Measurements from ENCODE around the gene CCDC183.
"Not testable (repeated sequence)": the region's sequence is repeated elsewhere in the genome, so short reads cannot be mapped to it uniquely, and the experiment has no call there.

Gene CCDC183

DNA sequence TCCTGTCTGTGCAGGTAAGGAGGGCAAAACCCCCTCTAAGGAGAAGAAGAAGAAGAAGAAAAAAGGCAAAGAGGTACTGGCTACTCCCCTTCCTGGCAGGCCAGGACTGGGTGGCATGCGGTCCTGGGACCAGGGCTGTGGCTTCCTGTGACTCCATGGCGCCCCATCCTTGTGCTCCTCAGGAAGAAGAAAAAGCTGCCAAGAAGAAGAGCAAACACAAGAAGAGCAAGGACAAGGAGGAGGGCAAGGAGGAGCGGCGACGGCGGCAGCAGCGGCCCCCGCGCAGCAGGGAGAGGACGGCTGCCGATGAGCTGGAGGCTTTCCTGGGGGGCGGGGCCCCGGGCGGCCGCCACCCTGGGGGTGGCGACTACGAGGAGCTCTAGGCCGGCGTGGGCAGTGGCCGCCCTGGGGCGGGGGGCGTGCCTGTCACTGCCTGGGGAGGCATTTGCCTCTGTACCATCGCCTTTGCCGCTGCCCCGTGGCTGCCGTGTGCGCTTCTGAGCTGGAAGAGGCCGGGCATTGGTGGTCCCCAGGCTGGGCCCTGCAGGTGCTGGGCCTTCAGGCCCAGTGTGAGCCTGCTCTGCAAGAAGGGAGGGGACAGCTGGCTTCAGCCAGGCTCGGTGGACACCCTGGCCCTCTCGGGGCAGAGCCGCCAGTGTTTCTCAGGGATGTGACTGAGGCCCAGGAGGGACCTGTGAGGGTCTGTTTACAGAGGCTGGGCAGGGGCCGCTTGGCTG, 44.2 kb downstream of the CCDC183 start:
- DNase-seq: no peak

DNA sequence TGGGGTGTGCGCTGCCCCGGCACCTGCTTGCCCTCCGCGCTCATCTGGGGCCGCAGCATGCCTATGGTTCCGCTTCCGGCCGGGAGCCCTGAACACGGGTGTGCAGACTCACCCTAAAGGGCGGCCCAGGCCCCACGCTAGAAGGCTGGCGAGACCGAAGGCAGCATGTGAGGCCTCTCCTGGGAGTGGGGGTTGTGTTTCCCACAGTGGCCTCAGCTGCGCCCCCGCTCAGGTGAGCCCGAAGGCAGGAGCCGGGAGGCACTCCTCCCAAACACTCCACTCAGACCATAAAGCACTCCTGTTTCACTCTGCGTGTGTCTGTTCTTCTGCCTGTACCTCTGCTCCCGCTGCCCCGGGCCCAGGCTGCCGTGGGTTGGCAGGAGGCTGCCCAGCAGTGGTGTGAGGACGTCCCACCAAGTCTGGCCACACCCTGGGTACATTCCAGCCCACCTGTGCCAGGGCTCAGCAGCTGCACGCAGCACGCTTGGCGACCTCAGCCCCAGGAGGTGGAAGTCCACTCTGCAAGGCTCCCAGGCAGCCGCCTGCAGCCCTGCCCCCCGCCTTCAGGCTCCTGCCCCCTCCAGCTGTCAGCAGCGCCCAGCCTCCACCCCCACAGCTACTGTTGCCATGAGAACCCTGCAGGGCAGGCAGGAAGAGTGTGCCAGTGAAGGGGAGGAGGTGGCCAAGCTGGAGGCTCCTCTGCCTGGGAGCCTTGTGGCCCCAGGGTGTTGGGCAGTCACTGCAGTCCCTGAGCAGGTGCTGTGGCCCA, 44.9 kb downstream of the CCDC183 start:
- no peak for DNase-seq

DNA sequence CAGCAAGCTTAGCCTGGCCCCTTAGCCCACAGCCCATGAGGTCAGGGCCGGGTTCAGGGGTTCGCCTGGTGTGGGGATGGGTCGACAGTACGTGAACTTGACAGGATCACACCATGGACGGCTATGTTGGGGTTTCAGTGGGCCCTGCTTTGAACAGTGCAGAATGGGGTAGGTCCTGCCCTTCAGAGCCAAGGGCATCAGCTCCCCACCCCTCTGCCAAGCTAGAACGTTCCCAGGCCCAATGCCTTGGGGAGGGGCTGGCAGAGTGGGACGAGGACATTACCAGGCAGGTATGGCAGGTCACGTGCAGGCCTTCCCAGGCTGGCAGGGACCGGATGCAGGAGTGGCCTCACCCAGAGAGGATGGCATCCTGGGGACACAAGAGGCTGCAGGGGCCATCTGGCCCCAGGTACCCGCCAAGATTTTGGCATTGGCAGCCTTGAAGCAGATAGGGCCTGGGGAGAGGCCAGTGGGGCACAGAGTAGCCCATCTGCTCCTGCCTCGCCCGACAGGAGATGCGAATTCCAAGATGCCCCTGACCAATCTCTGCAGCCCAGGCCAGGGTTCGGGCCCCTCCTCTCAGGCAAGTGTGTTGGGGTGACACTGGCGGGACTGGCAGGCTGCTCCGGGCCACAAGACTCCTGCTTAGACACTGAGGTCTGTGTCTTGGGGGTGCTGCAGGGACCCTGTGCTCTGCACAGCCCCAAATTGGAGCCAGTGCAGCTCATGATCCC, 45.7 kb downstream of the CCDC183 start:
- DNase-seq: not testable (repeated sequence)

DNA sequence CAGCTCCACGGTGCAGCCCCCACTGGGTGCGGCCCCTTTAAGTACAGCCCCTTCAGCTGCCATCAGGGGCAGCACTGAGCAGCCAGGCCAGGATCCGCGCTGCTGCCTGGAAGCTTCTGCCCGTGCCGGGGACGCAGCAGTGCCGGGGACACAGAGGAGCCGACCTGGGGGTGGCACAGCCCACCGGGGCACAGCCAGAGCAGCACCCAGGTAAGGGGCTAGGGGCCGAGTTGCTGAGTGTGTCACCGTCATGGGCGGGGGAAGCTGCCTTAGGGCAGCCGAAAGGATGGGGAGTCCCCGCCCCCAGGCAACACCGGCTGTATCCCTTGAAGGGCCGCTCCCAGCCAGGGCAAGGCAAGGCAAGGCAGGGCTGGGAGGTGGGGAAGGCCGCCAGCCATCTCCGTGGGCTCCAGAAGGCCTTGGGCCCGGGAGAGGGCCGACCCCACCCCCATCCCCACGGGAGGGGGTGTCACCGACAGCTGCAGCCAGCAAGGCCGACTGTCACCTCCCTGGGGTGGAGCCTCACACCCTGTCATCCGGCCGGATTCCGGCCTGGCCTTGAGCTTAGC, 46.3 kb downstream of the CCDC183 start, which contains the start of gene AJM1:
Gene AJM1 (plus strand): TSS at position 99 of the 569 bp plus-strand sequence. CDS start 1,937 bp downstream, outside the sequence.
- peak; percentile 57 to 79 (median 70) for DNase-seq

DNA sequence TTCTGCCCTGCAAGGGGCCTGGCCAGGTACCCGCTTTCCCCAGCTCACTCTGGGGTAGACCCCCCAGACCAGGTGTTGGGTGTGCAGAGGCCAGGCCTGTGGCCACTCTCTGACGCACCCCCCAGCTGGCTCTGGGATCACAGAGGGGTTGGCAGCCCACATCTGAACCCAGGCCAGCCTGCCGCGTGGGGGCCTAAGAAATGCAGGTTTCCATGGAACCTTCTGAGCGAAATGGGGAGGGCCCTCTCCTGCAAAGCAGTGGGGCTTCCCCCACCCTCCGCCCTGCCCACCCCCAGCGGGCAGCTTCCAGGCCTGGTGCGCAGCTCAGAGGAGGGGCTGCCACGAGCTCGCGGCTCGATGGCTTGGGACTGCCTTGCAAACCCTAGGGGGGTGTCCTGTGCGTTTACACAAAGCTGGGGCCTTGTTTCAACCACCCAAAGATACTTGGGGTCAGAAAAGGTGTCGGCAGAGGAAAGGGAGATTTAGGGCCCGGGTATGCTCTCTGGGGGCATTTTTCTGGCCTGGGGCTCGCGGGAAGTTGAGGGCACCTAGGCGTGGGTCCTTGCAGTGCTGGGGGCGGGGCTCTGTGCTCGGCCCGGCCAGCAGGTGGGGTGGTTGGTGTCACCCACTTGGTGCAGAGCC, 47.1 kb downstream of the CCDC183 start:
- DNase-seq: peak in 1 of 6 experiments; percentile 15

DNA sequence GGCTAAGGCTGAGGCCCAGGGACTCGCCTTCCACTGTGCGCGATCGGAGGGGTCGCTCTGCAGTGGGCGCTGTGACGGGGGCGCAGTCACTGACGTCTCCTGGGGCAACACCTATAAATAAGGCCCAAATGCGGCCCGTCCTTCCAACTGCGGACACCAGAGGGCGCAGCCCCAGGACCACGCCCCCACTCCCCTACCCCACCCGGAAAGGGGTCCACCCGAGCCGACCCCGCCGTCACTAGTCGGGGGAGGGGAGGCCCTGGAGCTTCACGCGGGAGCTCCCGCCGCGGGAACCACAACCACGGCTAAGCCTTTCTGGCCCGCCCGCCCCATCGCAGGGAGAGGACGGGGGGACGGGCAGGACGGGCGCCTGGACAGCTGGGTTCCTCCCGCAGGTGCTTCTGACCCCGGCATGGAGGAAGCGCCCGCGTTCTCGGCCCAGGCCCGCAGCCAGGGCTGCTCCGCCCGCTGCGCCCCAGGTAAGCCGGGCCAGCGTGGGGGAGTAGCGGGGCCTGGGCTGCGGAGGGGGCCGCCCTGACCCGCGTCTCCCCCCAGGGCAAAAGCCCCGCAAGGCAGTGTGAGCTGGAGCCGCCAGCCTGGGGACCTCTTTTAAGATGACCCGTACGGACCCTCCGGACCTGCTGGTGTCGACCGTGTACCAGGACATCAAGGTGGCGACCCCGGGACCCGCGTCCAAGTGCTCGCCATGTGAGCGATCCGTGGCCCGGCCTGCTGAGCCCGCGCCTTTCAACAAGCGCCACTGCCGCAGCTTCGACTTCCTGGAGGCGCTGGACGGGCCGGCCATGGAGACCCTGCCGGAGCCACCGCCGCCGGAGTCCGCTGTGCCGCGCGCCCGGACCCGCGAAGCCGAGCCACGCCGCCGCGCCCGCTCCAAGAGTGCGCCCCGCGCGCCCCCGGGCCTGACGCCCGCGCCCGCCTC, 47.9 kb downstream of the CCDC183 start:
- DNase-seq: peak; percentile 20 to 62 (median 46)

DNA sequence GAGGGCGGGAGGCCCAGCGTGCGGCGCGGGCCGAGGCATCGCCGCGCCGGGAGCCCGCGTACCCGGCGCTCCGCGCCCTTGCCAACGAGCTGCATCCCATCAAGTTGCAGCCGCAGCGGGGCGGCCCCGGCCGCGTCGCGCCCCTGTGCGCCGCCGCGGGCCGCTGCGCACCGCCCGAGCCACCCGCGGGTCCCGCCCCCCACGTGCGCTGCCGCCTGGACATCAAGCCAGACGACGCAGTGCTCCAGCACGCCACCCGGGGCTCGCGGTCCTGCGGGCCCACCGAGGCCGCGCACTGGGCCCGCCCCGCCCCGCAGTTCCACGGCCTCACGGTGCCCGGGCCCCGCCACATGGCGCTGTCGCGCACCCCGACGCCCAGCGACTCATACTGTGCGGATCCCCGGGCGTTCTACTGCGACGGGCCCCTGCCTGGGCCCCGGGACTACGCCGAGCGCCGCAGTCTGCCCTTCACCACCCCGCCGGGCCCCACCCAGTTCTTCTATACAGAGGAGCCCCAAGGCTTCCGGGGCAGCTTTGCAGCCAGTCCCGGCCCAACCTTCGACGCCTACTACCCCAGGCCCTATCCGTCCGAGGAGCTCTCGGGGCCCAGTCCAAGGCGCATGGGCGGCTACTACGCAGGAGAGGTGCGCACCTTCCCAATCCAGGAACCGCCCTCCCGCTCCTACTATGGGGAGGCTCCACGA, 48.8 kb downstream of the CCDC183 start:
- DNase-seq: peak in 2 of 6 experiments; percentile 16 to 30

DNA sequence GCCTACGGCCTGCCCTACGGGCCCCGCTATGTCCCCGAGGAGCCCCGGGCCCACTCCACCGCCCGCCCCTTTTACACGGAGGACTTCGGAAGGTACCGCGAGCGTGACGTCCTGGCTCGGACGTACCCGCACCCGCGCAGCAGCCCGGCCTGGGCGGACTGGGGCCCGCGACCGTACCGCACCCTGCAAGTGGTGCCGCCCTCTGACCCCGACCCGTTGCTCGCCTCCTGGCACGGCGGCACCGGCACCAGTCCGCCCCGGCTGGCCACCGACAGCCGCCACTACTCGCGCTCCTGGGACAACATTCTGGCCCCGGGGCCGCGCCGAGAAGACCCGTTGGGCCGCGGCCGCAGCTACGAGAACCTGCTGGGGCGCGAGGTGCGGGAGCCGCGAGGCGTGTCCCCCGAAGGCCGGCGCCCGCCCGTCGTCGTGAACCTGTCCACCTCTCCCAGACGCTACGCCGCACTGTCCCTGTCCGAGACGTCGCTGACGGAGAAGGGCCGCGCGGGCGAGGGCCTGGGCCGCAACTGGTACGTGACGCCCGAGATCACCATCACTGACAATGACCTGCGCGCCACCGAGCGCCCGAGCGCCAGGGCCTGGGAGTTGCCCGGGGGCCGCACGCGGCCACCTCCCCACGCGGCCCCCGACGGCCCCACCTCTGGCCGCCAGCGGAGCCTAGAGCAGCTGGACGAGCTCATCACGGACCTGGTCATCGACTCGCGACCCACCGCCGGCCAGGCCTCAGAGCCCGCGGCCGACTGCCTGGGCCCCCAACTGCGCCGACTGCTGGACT, 49.5 kb downstream of the CCDC183 start:
- no peak for DNase-seq

DNA sequence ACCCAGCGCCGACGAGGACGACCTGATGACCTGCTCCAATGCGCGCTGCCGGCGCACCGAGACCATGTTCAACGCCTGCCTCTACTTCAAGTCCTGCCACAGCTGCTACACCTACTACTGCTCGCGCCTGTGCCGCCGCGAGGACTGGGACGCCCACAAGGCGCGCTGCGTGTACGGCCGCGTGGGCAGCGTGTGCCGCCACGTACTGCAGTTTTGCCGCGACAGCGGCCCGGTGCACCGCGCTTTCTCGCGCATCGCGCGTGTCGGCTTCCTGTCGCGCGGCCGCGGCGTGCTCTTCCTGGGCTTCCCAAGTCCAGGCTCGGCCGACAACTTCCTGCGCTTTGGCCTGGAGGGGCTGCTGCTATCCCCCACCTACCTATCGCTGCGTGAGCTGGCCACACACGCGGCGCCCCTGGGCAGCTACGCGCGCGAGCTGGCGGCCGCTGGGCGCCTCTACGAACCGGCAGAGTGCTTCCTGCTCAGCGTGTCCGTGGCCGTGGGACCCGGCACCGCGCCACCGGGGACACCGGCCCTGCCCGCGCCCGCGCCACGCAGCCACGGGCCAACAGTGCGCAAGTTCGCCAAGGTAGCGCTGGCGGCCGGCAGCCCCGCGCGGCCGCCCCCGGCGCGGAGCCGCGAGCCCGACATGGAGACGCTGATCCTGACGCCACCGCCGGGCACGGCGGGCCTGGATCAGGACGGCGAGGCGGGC, 50.4 kb downstream of the CCDC183 start:
- DNase-seq: peak in 1 of 6 experiments; percentile 19

DNA sequence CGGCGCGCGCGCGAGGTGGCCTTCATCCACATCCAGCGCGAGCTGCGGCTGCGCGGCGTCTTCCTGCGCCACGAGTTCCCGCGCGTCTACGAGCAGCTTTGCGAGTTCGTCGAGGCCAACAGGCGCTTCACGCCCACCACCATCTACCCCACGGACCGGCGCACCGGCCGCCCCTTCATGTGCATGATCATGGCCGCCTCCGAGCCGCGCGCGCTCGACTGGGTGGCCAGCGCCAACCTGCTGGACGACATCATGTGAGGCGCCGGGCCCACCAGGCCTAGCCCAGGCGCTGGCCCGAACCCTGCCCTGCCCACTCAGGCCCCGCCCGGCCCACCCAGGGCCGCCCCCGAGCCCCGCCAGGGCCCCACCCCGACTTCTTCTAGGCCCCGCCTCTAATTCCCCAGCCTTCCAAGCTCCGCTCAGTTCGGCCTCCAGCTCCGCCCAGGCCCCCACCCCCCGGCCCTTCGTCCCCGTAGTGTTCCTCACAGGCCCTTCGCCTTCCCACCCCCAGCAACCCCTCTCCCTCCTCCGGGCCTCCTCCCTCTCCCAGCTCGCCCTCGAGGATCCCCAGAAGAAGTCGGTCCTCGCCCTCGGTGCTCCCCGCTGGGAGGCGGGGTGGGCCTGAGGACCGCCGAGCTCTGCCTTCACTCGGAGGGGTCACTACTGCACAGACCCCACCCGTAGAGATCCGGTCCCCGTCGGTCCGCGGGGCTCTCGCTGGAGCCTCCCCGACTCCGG, 51.1 kb downstream of the CCDC183 start:
- DNase-seq: peak in 2 of 6 experiments; percentile 14 to 58

DNA sequence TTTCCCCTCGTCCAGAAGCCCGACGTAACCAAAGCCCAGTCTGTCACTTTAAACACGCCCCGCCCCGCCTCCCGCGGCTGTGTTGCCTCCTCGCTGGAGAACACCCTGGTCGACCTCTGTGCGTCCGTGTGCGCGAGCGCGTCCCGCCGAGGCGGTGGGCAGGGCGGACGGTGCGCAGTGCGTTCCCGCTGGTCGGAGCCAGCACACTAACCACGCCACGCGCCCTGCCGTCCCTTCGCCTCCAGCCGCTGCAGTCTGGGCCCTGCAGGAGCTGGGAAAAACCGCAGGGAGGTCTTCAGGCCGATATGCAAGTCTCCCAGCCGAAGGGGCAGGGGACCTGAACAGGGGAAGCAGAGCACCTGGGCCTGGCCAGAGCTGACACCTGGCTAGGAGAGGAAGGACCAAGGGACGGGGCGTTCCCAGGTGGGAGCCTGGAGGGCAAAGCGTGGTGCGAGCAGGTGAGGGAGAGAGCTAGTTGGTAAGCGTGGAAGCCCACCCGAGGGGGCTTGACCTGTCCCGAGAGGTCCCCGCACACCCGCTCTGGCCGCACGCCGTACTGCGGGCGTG, 51.8 kb downstream of the CCDC183 start:
- DNase-seq: peak; percentile 10 to 58 (median 36)

DNA sequence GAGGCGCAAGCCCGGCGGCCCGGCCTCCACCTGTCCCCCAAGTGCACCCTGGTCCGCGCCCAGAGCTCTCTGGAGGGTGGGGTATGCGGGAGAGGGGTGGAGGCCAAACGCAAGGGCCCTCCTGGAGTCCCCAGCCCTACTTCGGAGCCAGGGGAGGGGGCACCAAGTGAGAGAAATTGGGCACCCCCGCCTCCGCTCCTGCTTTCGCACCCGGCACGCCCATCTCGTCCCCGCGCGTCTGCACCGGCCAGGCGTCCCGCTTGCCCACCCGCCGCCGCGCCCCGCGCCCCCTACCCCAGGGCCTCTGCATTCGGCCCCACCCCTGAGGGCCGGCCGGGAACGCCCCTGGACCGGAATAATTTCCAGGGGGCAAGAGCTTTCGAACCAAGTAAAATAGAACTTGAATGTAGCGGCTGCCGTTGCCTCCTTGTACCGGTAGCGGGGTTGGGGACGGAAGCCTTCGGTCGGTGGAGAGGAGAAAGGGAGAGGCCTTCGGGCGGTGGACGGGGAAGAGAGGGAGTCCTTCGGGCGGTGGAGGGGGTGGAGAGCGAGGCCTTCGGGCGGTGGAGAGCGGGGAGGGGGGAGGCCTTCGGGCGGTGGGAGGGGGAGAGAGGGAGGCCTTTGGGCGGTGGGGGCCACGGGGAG, 52.4 kb downstream of the CCDC183 start:
- peak in 4 of 6 experiments; percentile 35 to 50 (median 42) for DNase-seq

DNA sequence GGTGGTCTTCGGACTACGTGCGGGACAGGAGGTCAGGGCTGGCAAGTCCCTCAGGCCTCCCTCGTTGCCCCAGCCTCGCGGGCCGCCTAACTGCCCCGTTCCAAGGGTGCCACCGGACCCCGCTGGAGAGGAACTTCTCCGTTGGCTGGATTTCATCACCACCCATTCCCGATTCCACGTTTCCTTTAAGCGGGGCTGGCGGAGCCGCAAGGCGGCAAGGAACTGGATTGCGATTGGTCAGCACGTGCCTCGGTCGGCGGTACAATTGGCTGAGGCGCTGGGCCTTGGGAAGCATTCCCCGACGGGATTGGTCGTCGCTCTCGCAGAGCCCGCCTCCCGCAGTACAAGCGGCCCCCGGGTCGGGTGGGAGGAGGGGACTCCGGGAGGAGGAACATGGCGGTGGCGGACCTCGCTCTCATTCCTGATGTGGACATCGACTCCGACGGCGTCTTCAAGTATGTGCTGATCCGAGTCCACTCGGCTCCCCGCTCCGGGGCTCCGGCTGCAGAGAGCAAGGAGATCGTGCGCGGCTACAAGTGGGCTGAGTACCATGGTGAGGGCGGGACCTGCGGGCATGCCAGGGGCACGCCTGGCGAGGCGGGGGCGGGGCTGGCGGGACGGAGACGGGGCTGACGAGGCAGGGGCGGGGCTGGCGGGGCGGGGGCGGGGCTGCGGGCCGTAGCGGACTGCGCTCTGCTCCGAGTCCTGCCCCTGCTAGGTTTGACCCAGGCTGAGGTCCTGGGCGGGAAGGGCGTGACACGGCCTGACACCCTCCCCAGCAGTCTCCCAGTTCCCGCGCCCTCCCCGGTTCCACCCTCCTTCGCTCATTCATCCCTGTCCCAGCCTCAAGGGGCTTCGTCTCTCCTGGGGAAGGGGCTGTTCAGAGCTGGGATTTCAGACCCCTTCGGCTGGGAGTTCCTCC, 53.2 kb downstream of the CCDC183 start, which contains the start of gene PHPT1:
Gene PHPT1 (plus strand): TSS at position 372 of the 922 bp plus-strand sequence. CDS start 22 bp downstream, at position 394.
- DNase-seq: peak; percentile 91 to 100 (median 96)

DNA sequence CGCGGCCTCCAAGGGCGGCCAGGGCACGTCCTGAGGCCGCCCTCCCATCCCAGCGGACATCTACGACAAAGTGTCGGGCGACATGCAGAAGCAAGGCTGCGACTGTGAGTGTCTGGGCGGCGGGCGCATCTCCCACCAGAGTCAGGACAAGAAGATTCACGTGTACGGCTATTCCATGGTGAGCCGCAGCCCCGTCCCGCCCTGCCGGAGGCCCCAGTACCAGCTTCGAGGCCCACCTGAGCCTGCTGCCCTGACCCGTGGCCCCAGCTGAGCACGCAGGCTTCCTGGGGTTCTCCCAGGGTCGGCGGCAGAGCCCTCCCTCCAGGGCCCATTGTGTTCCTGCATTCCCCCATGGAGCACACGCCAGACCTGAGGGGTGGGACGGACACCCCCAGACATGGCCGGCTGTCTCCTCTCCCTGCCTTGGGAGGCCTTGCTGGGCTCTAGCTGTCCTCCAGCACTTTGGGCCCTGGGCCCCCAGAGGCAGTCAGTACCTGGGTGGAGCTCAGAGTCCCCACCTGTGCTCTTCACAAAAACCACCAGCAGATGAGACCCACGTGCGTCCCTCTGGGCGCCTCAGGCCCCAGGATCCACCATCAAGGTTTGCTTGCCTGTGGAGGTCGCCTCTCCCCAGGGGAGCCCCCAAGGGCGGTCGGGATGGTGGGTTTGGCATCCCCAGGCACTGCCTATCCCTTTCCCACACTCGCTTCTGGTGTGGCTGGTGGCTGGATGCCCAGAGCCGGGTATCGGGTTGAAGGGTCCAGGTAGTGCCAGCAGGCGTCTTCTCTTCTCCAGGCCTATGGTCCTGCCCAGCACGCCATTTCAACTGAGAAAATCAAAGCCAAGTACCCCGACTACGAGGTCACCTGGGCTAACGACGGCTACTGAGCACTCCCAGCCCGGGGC, 54.1 kb downstream of the CCDC183 start:
- DNase-seq: no peak
